GM18519 (cell line): ENCODE measurements around the gene ZNF331.

Experiments
- ATAC-seq: cut with Tn5 transposase; IDR thresholded peaks from one replicate; pipeline ENCODE4 v1.9.1; 2021; ENCODE audit warnings: mild to moderate bottlenecking, moderate library complexity; ENCODE audit not compliant: unreplicated experiment, low FRiP score

The ZNF331 gene

GRCh38 chr19:53555352-53555751 is 17.4 kb downstream of the ZNF331 start:
- ATAC-seq, result no peak

GRCh38 chr19:53571339-53571738 is 33.4 kb downstream of the ZNF331 start:
- no peak for ATAC-seq

- ATAC-seq, result no peak
Measured at GRCh38 chr19:53576941-53577653, 39.2 kb downstream of the ZNF331 start.

- ATAC-seq, result no peak
Measured at GRCh38 chr19:53577968-53578367, 40.0 kb downstream of the ZNF331 start.

GRCh38 chr19:53579518-53579917 is 41.6 kb downstream of the ZNF331 start:
- ATAC-seq, result no peak

GRCh38 chr19:53580871-53581835 is 43.2 kb downstream of the ZNF331 start:
- no peak for ATAC-seq

- no peak for ATAC-seq
Measured at GRCh38 chr19:53581871-53582279, 43.9 kb downstream of the ZNF331 start.

GRCh38 chr19:53583181-53583580 is 45.2 kb downstream of the ZNF331 start:
- no peak for ATAC-seq

- no peak for ATAC-seq
Measured at GRCh38 chr19:53586277-53586691, 48.3 kb downstream of the ZNF331 start.

GRCh38 chr19:53594811-53595509 is 57.0 kb downstream of the ZNF331 start:
- ATAC-seq, result no peak

GRCh38 chr19:53595510-53595867 is 57.5 kb downstream of the ZNF331 start:
- ATAC-seq, result no peak

- no peak for ATAC-seq
Measured at GRCh38 chr19:53596056-53596455, 58.1 kb downstream of the ZNF331 start.

- no peak for ATAC-seq
Measured at GRCh38 chr19:53597023-53597422, 59.1 kb downstream of the ZNF331 start.

GRCh38 chr19:53598361-53598760 is 60.4 kb downstream of the ZNF331 start:
- ATAC-seq, result no peak

- ATAC-seq, result no peak
Measured at GRCh38 chr19:53600217-53600616, 62.3 kb downstream of the ZNF331 start.

GRCh38 chr19:53606031-53606430 is 68.1 kb downstream of the ZNF331 start:
- no peak for ATAC-seq

GRCh38 chr19:53608381-53608780 is 70.4 kb downstream of the ZNF331 start:
- ATAC-seq, result no peak

- no peak for ATAC-seq
Measured at GRCh38 chr19:53612762-53613526, 75.0 kb downstream of the ZNF331 start.

- ATAC-seq, result no peak
Measured at GRCh38 chr19:53621885-53622740, 84.2 kb downstream of the ZNF331 start.
